Measurements from ENCODE around the gene DRGX. TPM values are rescaled to one million over a fixed set of nuclear protein-coding genes. Genes with fewer than 3 reads are reported as not detected.

Gene DRGX
- total and polyA plus RNA-seq, 2 donors (not counting 3 experiments of a cell fraction or from before 2014, with no cell fraction given), result not detected

GRCh38 chr10:49354593-49354992 lies 41.3 kb downstream of the DRGX start:
- TF ChIP-seq MYC (IDR thresholded peaks at IDR 0.05; ENCODE audit: low read depth, low read length), result no peak
- intact Hi-C loops (cut with micrococcal nuclease), result no loop called here
- no peak overlapping the region for H3K9ac ChIP-seq (replicated peaks; ENCODE audit: extremely low read depth, insufficient read depth, low read length)
- FAIRE-seq (no peak), DNase-seq (ENCODE audit: low read depth, low spot score) (no peak)
- BruUV-seq (replicated peaks), result no TSS peak
- H3K4me3 ChIP-seq (replicated peaks in 1 of 3; ENCODE audit: insufficient read depth in 1 of 3, low read depth in 1 of 3, low read length in 3 of 3), result no peak overlapping the region
- no peaks in the 10 kb centered on the region for H3K9me3 ChIP-seq (replicated peaks; ENCODE audit: control insufficient read depth, insufficient read depth, low read length)
- H3K27ac ChIP-seq (ENCODE audit: insufficient read depth, low read depth, low read length), result no peak overlapping the region
- H3K27me3 ChIP-seq (ENCODE audit: control insufficient read depth in 2 of 2, insufficient read depth in 2 of 2, low read length in 2 of 2), result peaks cover 0 to 1% of the 10 kb centered on the region in 2 experiments
- dilution Hi-C loops (cut with MboI; ENCODE audit: extremely low pct_ligation_motif_present, low sequenced_read_pairs), result no loop called here
- H3K4me1 ChIP-seq (ENCODE audit: control insufficient read depth, extremely low read depth, insufficient read depth, low read length), result no peaks in the 10 kb centered on the region
- no peaks in the 10 kb centered on the region for H3K79me2 ChIP-seq (ENCODE audit: control insufficient read depth, insufficient read depth, low read length)
- H4K20me1 ChIP-seq (replicated peaks; ENCODE audit: control insufficient read depth, extremely low read depth, insufficient read depth, low read length), result no peaks in the 10 kb centered on the region
- no peaks in the 10 kb centered on the region for H3K36me3 ChIP-seq (ENCODE audit: control insufficient read depth in 2 of 2, extremely low read depth in 1 of 2, insufficient read depth in 2 of 2, low read length in 2 of 2)
- H3K9me1 ChIP-seq (replicated peaks; ENCODE audit: control insufficient read depth, extremely low read depth, insufficient read depth, low read length), result no peaks in the 10 kb centered on the region
- H3K4me2 ChIP-seq (ENCODE audit: insufficient read depth, low read length), result no peak overlapping the region
- CTCF ChIA-PET, result no interaction called here
- no peak overlapping the region for H2AFZ ChIP-seq (ENCODE audit: low read depth, low read length)
- POLR2A ChIA-PET, result no interaction called here

DNA sequence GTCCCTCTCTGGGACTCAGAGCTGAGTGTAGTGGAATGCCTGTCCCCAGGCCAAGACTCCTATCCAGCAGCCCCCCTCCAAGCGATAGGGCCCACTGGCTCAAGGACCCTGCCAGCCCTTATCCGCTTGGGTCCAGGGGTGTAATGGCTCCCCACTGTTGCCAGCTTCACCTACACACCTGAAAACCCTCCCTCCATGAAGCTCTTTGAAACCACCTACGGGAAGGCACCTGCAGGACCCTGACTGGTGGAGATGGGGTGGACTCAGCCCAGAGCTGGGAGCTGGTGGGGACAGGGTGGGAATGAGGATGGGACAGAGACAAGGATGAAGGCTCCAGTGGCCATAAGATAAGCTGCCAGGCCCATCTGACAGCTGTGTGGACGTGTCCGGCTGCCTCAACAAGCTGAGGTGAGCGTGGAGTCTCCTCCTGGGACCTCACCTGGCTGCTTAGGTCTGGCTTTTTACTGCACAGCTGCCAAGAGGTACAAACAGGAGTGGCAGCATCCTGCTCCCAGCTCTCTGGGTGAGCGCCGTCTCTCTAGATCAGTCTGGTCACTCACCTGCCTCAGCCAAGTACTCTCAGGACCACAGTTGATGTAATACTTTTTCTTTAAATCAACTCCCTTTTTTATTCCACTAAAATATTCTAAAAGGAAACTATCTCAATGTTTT lies 41.9 kb downstream of the DRGX start:
- H3K4me2 ChIP-seq (ENCODE audit: insufficient read depth, low read length), result no peak overlapping the region
- H3K4me1 ChIP-seq (ENCODE audit: control insufficient read depth, extremely low read depth, insufficient read depth, low read length), result no peaks in the 10 kb centered on the region
- no peak overlapping the region for H3K4me3 ChIP-seq (replicated peaks in 1 of 3; ENCODE audit: insufficient read depth in 1 of 3, low read depth in 1 of 3, low read length in 3 of 3)
- ChIA-PET POLR2A (no interaction called here), CTCF (no interaction called here)
- peaks cover 0 to 1% of the 10 kb centered on the region in 2 experiments for H3K27me3 ChIP-seq (ENCODE audit: control insufficient read depth in 2 of 2, insufficient read depth in 2 of 2, low read length in 2 of 2)
- no peak for FAIRE-seq
- BruUV-seq (replicated peaks), result no TSS peak
- H3K27ac ChIP-seq (ENCODE audit: insufficient read depth, low read depth, low read length), result no peak overlapping the region
- no peaks in the 10 kb centered on the region for H3K36me3 ChIP-seq (ENCODE audit: control insufficient read depth in 2 of 2, extremely low read depth in 1 of 2, insufficient read depth in 2 of 2, low read length in 2 of 2)
- H3K79me2 ChIP-seq (ENCODE audit: control insufficient read depth, insufficient read depth, low read length), result no peaks in the 10 kb centered on the region
- H2AFZ ChIP-seq (ENCODE audit: low read depth, low read length), result no peak overlapping the region
- H3K9me1 ChIP-seq (replicated peaks; ENCODE audit: control insufficient read depth, extremely low read depth, insufficient read depth, low read length), result no peaks in the 10 kb centered on the region
- DNase-seq (ENCODE audit: low read depth, low spot score), result no peak
- dilution Hi-C loops (cut with MboI; ENCODE audit: extremely low pct_ligation_motif_present, low sequenced_read_pairs), result no loop called here
- no peak for TF ChIP-seq MYC (IDR thresholded peaks at IDR 0.05; ENCODE audit: low read depth, low read length)
- no peak for TF ChIP-seq JUN (IDR thresholded peaks at IDR 0.05; ENCODE audit: borderline replicate concordance, insufficient read depth, insufficient read length, low read depth)
- TF ChIP-seq GATA2 (IDR thresholded peaks at IDR 0.05; ENCODE audit: insufficient read depth, insufficient read length, low read depth, low read length), result no peak
- TF ChIP-seq CTCF (IDR thresholded peaks at IDR 0.05; ENCODE audit: extremely low read depth in 1 of 2, insufficient read depth in 1 of 2, low read depth in 1 of 2, low read length in 2 of 2), result no peak
- TF ChIP-seq FOS (IDR thresholded peaks at IDR 0.05; ENCODE audit: borderline replicate concordance, insufficient read depth, low read length), result no peak
- TF ChIP-seq POLR2AphosphoS5 (IDR thresholded peaks at IDR 0.05; ENCODE audit: insufficient read depth, low read depth, low read length), result no peak
- no peak for TF ChIP-seq MAX (IDR thresholded peaks at IDR 0.05; ENCODE audit: insufficient read depth, insufficient read length)
- no peak for TF ChIP-seq EZH2 (IDR thresholded peaks at IDR 0.05; ENCODE audit: borderline replicate concordance, low read depth, low read length, severe bottlenecking)
- TF ChIP-seq POLR2A (IDR thresholded peaks at IDR 0.05; ENCODE audit: low read depth, low read length), result no peak
- H3K9ac ChIP-seq (replicated peaks; ENCODE audit: extremely low read depth, insufficient read depth, low read length), result no peak overlapping the region
- no peaks in the 10 kb centered on the region for H3K9me3 ChIP-seq (replicated peaks; ENCODE audit: control insufficient read depth, insufficient read depth, low read length)
- H4K20me1 ChIP-seq (replicated peaks; ENCODE audit: control insufficient read depth, extremely low read depth, insufficient read depth, low read length), result no peaks in the 10 kb centered on the region
- intact Hi-C loops (cut with micrococcal nuclease), result no loop called here

Measured in endothelial cell of umbilical vein (primary cell).